Astrocyte (in vitro differentiated cells and primary cell): ENCODE results near the gene NKD1. TPM values are rescaled to one million over a fixed set of nuclear protein-coding genes. Genes with fewer than 3 reads are reported as not detected.

Experiments
- DNase-seq: peaks from one replicate; pipeline ENCODE4 v3.0.0-alpha.2; 2010; ENCODE audit warnings: low read depth
- FAIRE-seq: peaks from 2 replicates; lab custom pipeline; 2011; peaks lifted over from hg19 to GRCh38; lab: Jason Lieb, UNC
- H2AFZ ChIP-seq: 2 replicates; pipeline ENCODE4 v1.6.0; 2012; ENCODE audit warnings: low read depth, low read length, inconsistent platforms
- H3K27ac ChIP-seq: 2 replicates; pipeline ENCODE4 v1.5.1; 2011; ENCODE audit warnings: low read depth, low read length, inconsistent platforms
- H3K27me3 ChIP-seq: 2 replicates; pipeline ENCODE4 v1.6.0; 2011; ENCODE audit warnings: low read length, inconsistent platforms; ENCODE audit not compliant: insufficient read depth
- H3K36me3 ChIP-seq: 2 replicates; pipeline ENCODE4 v1.5.1; 2011; ENCODE audit warnings: low read length, inconsistent platforms; ENCODE audit not compliant: insufficient read depth
- H3K4me1 ChIP-seq: 2 replicates; pipeline ENCODE4 v1.5.1; 2011; ENCODE audit warnings: low read length, inconsistent platforms; ENCODE audit not compliant: insufficient read depth
- H3K4me2 ChIP-seq: 2 replicates; pipeline ENCODE4 v1.6.0; 2012; ENCODE audit warnings: low read length, inconsistent platforms
- H3K4me3 ChIP-seq: 2 replicates; pipeline ENCODE4 v1.5.1; 2011; ENCODE audit warnings: low read depth, mild to moderate bottlenecking, low read length, inconsistent platforms; ENCODE audit not compliant: insufficient read depth
- H3K79me2 ChIP-seq: 2 replicates; pipeline ENCODE4 v1.6.0; 2012; ENCODE audit warnings: mild to moderate bottlenecking, low read length, inconsistent platforms; ENCODE audit not compliant: insufficient read depth
- H3K9ac ChIP-seq: 2 replicates; pipeline ENCODE4 v1.6.0; 2012; ENCODE audit warnings: mild to moderate bottlenecking, low read length, inconsistent platforms
- H3K9me3 ChIP-seq: 2 replicates; pipeline ENCODE4 v1.5.1; 2012; ENCODE audit warnings: low read depth, mild to moderate bottlenecking, low read length, inconsistent platforms; ENCODE audit not compliant: insufficient read depth
- H4K20me1 ChIP-seq: 2 replicates; pipeline ENCODE4 v1.6.0; 2012; ENCODE audit warnings: low read length, inconsistent platforms; ENCODE audit not compliant: insufficient read depth
- H3K27ac Mint-ChIP-seq: one replicate; pipeline ENCODE4 v1.8.0; 2021; ENCODE audit warnings: mild to moderate bottlenecking, mixed read lengths; ENCODE audit not compliant: unreplicated experiment
- H3K27me3 Mint-ChIP-seq: one replicate; pipeline ENCODE4 v1.8.0; 2021; ENCODE audit warnings: low read depth, mixed read lengths; ENCODE audit not compliant: unreplicated experiment
- H3K36me3 Mint-ChIP-seq: one replicate; pipeline ENCODE4 v1.8.0; 2021; ENCODE audit warnings: low read depth, mixed read lengths; ENCODE audit not compliant: unreplicated experiment
- H3K4me1 Mint-ChIP-seq: one replicate; pipeline ENCODE4 v1.8.0; 2021; ENCODE audit warnings: low read depth, mixed read lengths; ENCODE audit not compliant: unreplicated experiment
- H3K4me3 Mint-ChIP-seq: one replicate; pipeline ENCODE4 v1.8.0; 2021; ENCODE audit warnings: mild to moderate bottlenecking, moderate library complexity, mixed read lengths; ENCODE audit not compliant: unreplicated experiment
- H3K9me3 Mint-ChIP-seq: one replicate; pipeline ENCODE4 v1.8.0; 2021; ENCODE audit warnings: mild to moderate bottlenecking, mixed read lengths; ENCODE audit not compliant: unreplicated experiment
- EZH2 ChIP-seq: IDR thresholded peaks from 2 replicates; pipeline ENCODE4 v1.6.1; 2012; ENCODE audit warnings: mild to moderate bottlenecking, low read length, inconsistent platforms; ENCODE audit not compliant: insufficient read depth
- total RNA-seq: library from RNA; stranded (reverse); gene quantifications from 2 replicates; pipeline ENCODE4 v1.2.1, GENCODE V29; 2021
- TF ChIP-seq, protein P1 (sequence below): IDR thresholded peaks from 2 replicates; pipeline ENCODE4 v1.5.1; 2011; ENCODE audit warnings: low read depth, mild to moderate bottlenecking, inconsistent platforms, low read length, moderate library complexity; ENCODE audit not compliant: insufficient read depth

The NKD1 gene
- total RNA-seq, 1 donor from 2014 or later: 9.1 TPM

DNA sequence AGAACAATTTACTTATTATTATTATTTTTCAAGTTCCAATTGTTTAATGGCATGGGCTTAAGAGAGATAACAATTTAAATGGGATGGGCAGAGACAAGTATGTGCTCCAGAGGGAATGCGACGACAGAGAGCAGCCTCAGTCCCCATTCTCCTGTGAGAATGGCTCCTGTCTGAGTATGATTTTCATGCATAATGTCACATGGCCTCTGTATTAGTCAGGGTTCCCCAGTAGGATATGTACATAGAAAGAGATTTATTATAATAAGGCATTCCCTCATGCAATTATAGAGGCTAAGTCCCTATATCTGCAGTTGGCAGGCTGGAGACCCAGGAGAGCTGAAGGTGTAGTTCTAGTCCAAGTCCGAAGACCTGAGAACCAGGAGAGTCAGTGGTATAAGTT lies 22.9 kb upstream of the NKD1 start:
- Histone ChIP-seq H3K4me1 (no peaks in the 10 kb centered on the region), H3K36me3 (no peaks in the 10 kb centered on the region), H3K79me2 (no peaks in the 10 kb centered on the region), H3K4me3 (no peak overlapping the region), H3K27me3 (peaks cover 4% of the 10 kb centered on the region), H3K4me2 (no peak overlapping the region), H3K9me3 (peaks cover 1% of the 10 kb centered on the region), H3K27ac (no peak overlapping the region), H4K20me1 (no peaks in the 10 kb centered on the region), H3K9ac (no peak overlapping the region), H2AFZ (no peak overlapping the region)
- no peak overlapping the region for H3K4me3 Mint-ChIP-seq
- DNase-seq (no peak), FAIRE-seq (no peak)
- H3K4me1 Mint-ChIP-seq: no peaks in the 10 kb centered on the region
- TF ChIP-seq EZH2: no peak
- TF ChIP-seq, protein P1, sequence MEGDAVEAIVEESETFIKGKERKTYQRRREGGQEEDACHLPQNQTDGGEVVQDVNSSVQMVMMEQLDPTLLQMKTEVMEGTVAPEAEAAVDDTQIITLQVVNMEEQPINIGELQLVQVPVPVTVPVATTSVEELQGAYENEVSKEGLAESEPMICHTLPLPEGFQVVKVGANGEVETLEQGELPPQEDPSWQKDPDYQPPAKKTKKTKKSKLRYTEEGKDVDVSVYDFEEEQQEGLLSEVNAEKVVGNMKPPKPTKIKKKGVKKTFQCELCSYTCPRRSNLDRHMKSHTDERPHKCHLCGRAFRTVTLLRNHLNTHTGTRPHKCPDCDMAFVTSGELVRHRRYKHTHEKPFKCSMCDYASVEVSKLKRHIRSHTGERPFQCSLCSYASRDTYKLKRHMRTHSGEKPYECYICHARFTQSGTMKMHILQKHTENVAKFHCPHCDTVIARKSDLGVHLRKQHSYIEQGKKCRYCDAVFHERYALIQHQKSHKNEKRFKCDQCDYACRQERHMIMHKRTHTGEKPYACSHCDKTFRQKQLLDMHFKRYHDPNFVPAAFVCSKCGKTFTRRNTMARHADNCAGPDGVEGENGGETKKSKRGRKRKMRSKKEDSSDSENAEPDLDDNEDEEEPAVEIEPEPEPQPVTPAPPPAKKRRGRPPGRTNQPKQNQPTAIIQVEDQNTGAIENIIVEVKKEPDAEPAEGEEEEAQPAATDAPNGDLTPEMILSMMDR: no peak
- no peaks in the 10 kb centered on the region for H3K36me3 Mint-ChIP-seq
- H3K9me3 Mint-ChIP-seq: peaks cover 24% of the 10 kb centered on the region
- H3K27me3 Mint-ChIP-seq: peaks cover 48% of the 10 kb centered on the region
- no peak overlapping the region for H3K27ac Mint-ChIP-seq

- FAIRE-seq (no peak), DNase-seq (no peak)
- Histone ChIP-seq H3K79me2 (no peaks in the 10 kb centered on the region), H3K36me3 (no peaks in the 10 kb centered on the region), H4K20me1 (no peaks in the 10 kb centered on the region), H3K27me3 (peaks cover 4% of the 10 kb centered on the region), H3K4me1 (no peaks in the 10 kb centered on the region), H3K4me2 (no peak overlapping the region), H3K9ac (no peak overlapping the region), H3K27ac (no peak overlapping the region), H3K4me3 (no peak overlapping the region), H3K9me3 (peaks cover 2% of the 10 kb centered on the region), H2AFZ (no peak overlapping the region)
- no peak for TF ChIP-seq EZH2
- TF ChIP-seq, protein P1: no peak
- H3K4me3 Mint-ChIP-seq: no peak overlapping the region
- peaks cover 50% of the 10 kb centered on the region for H3K27me3 Mint-ChIP-seq
- H3K36me3 Mint-ChIP-seq: no peaks in the 10 kb centered on the region
- peaks cover 26% of the 10 kb centered on the region for H3K9me3 Mint-ChIP-seq
- H3K27ac Mint-ChIP-seq: no peak overlapping the region
- no peaks in the 10 kb centered on the region for H3K4me1 Mint-ChIP-seq
Measured at GRCh38 chr16:50525716-50526115, 22.5 kb upstream of the NKD1 start.

- no peaks in the 10 kb centered on the region for H3K4me1 Mint-ChIP-seq
- H3K4me1 ChIP-seq: no peaks in the 10 kb centered on the region
- TF ChIP-seq EZH2: no peak
- TF ChIP-seq, protein P1: no peak
- DNase-seq (no peak), FAIRE-seq (no peak)
- H3K27me3 Mint-ChIP-seq: peaks cover 48% of the 10 kb centered on the region
- H2AFZ ChIP-seq: no peak overlapping the region
- H3K9me3 Mint-ChIP-seq: peaks cover 28% of the 10 kb centered on the region
- H3K27ac ChIP-seq: no peak overlapping the region
- no peak overlapping the region for H3K4me3 ChIP-seq
- H3K36me3 ChIP-seq: no peaks in the 10 kb centered on the region
- no peak overlapping the region for H3K9ac ChIP-seq
- H4K20me1 ChIP-seq: no peaks in the 10 kb centered on the region
- H3K9me3 ChIP-seq: peaks cover 2% of the 10 kb centered on the region
- no peak overlapping the region for H3K27ac Mint-ChIP-seq
- peaks cover 4% of the 10 kb centered on the region for H3K27me3 ChIP-seq
- no peaks in the 10 kb centered on the region for H3K79me2 ChIP-seq
- H3K4me3 Mint-ChIP-seq: no peak overlapping the region
- H3K4me2 ChIP-seq: no peak overlapping the region
- no peaks in the 10 kb centered on the region for H3K36me3 Mint-ChIP-seq
Measured at GRCh38 chr16:50526249-50526648, 21.9 kb upstream of the NKD1 start.
